ENCODE measurements around the gene ANKRD12. TPM values are rescaled to one million over a fixed set of nuclear protein-coding genes. Genes with fewer than 3 reads are reported as not detected.

ANKRD12 gene
- total RNA-seq, 4 donors from 2014 or later: 45.6 to 58.6 (median 47.4) TPM

GRCh38 chr18:9233771-9234440 is 97.3 kb downstream of the ANKRD12 start:
- DNase-seq (ENCODE audit: low spot score) (no peak), ATAC-seq (ENCODE audit: low FRiP score) (no peak)
- no peak for TF ChIP-seq CTCF (IDR thresholded peaks at IDR 0.05)

GRCh38 chr18:9234528-9234927 is 97.9 kb downstream of the ANKRD12 start:
- ATAC-seq (ENCODE audit: low FRiP score): no peak
- no peak for DNase-seq (ENCODE audit: low spot score)
- TF ChIP-seq CTCF (IDR thresholded peaks at IDR 0.05): no peak

GRCh38 chr18:9237981-9238380 is 101.4 kb downstream of the ANKRD12 start:
- TF ChIP-seq CTCF (IDR thresholded peaks at IDR 0.05): no peak
- no peak for DNase-seq (ENCODE audit: low spot score)

GRCh38 chr18:9239720-9240119 is 103.1 kb downstream of the ANKRD12 start:
- DNase-seq (ENCODE audit: low spot score) (no peak), ATAC-seq (ENCODE audit: low FRiP score) (no peak)
- TF ChIP-seq CTCF (IDR thresholded peaks at IDR 0.05): no peak

More at GRCh38 chr18:9237981-9238380, 101.4 kb downstream of the ANKRD12 start:
- ATAC-seq (ENCODE audit: low FRiP score): no peak

GRCh38 chr18:9240270-9240669 is 103.7 kb downstream of the ANKRD12 start:
- DNase-seq (ENCODE audit: low spot score) (no peak), ATAC-seq (ENCODE audit: low FRiP score) (no peak)
- no peak for TF ChIP-seq CTCF (IDR thresholded peaks at IDR 0.05)

- no peak for TF ChIP-seq CTCF (IDR thresholded peaks at IDR 0.05)
- no peak for DNase-seq (ENCODE audit: low spot score)
- ATAC-seq (ENCODE audit: low FRiP score): no peak
Measured at GRCh38 chr18:9243029-9243428, 106.4 kb downstream of the ANKRD12 start.

- ATAC-seq (ENCODE audit: low FRiP score): no peak
- DNase-seq (ENCODE audit: low spot score): no peak
- TF ChIP-seq CTCF (IDR thresholded peaks at IDR 0.05): no peak
Measured at GRCh38 chr18:9244376-9244775, 107.8 kb downstream of the ANKRD12 start.
